ENCODE data around the gene EPB41L4B.

The EPB41L4B gene

DNA sequence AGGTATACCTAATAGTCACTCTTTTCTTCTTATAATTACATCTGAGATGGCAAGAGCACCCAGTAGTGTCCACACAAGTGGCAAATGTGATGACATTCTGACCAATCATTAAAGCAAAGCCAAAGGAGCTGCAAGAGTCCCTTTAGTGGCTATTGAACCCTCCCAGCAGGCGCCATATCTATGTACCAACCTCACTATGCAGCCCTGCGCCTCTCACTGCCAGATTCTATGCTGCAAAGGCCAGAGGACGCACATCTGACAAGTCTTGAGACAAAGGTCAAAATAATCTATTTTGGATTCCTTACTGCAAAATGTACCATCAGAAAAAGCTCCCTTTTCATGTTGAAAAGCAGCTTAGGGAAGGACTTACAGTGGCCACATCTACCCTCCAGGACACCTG lies 47.0 kb downstream of the EPB41L4B start:
- DNase-seq (ENCODE audit: extremely low spot score, insufficient read length, low read depth) = no peak
- FAIRE-seq = no peak

DNA sequence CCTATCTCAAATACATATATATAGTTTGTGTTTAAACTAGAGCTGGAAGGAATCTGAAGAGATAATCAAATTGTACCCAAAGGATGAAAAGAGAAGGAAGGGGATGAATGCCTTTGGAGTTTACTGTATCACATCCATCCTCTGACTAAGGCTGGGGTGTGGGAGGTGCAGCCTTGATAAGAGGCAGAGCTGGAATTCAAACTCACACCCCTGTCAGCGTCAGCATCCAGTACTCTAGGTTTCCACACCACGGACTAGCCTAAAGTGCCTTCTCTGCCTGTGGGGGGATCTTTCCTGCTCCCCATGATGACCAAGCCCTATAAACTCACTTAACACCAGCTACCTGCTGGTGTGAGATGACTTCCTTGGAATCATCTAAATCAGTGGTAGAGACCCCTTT lies 48.1 kb downstream of the EPB41L4B start:
- DNase-seq (ENCODE audit: extremely low spot score, insufficient read length, low read depth) = no peak
- FAIRE-seq = no peak

DNA sequence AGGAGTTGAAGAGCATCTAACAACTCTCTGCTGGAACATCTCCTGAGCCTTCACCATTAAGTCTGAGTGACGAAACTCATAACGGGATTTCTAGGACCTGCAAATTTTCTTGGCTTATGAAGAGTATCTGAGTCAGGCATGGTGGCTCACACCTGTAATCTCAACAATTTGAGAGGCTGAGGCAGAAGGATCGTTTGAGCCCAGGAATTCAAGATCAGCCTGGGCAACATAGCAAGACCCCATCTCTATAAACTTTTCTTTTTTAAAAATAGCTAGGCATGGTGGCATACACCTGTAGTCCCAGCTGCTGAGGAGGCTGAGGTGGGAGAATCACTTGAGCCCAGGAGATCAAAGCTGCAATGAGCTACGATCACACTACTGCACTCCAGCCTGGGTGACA lies 48.8 kb downstream of the EPB41L4B start:
- FAIRE-seq (no peak), DNase-seq (ENCODE audit: extremely low spot score, insufficient read length, low read depth) (no peak)

DNA sequence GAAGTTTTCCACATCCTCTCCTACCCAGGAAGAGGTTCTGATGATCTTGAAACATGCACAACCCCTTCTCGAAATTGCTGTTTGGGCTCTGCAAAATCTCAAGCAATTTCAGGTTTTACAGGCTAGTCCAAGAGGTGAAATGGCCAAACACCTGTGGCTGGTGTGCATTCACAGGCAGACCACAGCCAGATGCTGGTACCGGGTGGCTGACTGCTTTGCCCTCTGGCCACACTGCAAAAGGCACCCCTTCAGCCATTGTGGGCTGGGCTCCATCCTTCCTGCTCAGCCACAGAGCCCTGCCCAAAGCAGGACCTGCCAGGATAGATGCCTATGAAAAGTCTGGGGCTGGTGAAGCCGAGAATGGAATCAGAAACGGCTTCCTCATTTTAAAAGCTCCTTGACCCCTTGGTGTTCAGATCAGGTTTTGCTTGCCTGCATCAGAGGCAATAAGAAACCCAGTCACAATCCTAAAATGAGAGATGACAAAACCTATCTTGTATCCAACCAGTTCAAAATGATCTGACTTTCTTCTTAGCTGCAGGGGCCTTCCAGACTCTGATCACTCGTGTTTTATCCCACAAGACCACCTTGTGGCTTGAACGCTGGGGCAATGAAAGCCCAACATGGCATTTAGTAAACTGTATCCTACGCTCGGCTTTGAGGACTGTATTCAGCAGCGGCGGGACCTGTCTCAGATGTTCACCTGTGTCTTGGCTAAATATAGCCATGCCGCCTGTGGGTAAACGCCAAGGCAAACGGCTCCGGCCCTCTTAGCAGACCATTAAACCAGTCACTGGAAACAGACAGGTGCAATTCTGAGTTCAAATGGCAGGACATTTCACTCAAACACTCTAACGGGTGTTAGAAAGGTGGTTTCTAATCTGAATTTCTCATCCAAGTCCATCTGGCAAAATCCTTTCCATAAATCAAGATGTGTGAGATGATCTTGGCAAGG lies 49.6 kb downstream of the EPB41L4B start:
- no peak for DNase-seq (ENCODE audit: extremely low spot score, insufficient read length, low read depth)

DNA sequence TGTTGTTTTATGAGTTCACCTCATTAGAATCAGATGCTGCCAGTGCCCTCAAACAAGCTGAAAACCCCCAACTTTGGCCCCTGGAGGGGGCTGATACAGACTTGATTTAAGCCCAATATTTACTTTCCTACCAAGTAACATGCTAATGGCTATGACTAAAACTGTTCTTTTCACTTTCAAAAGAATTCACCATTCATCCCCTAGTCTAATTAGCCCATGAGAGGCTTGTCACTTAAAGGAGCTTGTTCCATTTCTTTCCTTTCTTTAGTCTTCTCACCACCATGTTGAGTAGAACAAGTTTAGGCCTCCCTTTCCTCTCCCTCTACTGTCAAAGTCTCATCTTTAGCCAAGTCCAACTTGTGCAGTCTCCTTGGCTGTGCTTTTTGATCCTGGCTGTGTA lies 50.4 kb downstream of the EPB41L4B start:
- DNase-seq (ENCODE audit: extremely low spot score, insufficient read length, low read depth) = no peak
- FAIRE-seq = no peak

More for the DNA sequence above, 49.6 kb downstream of the EPB41L4B start:
- no peak for FAIRE-seq

DNA sequence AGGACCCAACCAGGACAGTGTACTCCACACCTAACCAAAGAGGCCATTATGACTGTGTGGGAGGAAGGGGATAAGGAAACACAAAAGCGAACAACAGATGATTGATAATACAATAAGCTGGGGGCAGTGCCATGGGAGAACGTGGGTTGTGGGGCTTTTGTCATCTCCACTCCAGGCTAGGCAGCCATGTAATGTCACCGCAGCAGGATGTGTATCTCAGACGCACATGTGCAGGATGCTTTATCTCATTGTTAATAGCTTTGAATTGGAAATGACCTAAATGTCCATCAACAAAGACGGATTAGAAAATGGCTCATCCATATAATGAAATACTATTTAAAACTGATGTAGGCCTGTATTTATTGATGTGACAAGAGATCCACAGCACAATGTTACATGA lies 51.0 kb downstream of the EPB41L4B start:
- FAIRE-seq (no peak), DNase-seq (ENCODE audit: extremely low spot score, insufficient read length, low read depth) (no peak)

DNA sequence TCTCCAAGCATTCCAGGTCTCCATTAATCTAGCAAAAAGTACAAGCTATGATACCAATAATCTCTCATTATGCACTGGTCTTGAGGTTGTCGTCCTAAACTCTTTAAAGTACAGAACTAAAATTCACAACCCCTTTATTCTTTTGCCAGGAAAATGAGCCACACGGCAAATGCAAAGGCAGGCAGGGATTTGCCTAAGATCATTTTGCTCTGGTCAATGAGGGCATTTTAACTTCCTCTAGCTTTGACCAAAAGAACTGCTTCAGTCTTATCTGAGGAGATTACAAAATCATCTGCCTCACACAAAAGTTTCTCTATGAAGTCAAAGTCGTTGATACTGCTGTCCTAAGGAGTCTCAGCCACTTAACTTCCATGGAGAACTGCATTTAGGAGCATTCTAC lies 51.8 kb downstream of the EPB41L4B start:
- DNase-seq (ENCODE audit: extremely low spot score, insufficient read length, low read depth) = no peak
- FAIRE-seq = no peak

DNA sequence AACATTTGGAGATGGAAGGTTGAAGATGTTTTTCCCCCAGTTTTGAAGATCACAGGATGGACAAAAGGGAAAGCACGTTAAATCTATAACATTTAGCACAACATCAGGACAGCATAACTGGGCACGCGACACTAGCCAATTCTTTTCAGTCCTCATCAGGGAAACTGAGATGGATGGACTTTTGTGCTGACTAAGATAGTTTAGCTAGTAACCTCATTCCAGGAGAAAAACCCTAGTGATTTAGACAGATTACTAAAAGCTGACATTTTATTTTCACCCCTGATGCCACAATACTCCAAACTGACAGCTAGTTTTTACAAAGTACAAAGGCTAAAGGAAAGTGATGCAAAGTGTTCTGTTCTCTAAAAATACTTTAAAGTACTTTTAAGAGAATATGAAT lies 53.3 kb downstream of the EPB41L4B start:
- no peak for DNase-seq (ENCODE audit: extremely low spot score, insufficient read length, low read depth)
- FAIRE-seq = no peak

DNA sequence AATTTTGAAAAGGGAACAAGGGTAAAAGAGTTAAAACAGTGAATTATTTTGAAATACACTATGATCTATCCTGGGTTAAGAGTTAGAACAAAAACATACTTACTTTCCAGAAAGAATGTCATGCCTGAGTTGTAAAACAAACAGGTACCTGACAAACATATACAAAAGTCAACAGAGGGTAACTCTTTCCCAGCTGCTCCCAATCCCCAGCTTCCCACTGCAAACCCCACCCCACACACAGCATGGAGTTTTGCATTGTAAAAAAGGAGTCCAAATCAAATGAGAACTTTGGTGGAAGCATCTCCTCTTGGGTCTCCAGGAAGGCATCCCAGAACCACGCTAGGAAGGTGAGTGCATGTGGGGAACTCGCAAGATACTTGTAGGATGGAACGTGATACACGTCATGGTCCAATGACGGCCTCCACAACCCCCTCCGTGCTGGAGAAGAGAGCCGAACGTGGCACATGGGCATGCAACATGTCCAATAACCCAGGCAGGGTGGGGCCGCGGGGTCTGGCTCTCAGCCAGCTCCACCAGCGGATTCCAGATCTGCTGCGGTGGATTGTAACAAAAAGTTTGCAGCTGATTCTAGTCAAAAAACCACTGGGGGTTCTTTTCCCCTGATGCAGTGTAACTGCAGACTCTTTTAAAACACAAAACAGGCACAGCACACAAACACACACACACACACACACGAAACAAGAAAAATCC lies 55.8 kb downstream of the EPB41L4B start:
- FAIRE-seq = no peak
- DNase-seq (ENCODE audit: extremely low spot score, insufficient read length, low read depth) = no peak

DNA sequence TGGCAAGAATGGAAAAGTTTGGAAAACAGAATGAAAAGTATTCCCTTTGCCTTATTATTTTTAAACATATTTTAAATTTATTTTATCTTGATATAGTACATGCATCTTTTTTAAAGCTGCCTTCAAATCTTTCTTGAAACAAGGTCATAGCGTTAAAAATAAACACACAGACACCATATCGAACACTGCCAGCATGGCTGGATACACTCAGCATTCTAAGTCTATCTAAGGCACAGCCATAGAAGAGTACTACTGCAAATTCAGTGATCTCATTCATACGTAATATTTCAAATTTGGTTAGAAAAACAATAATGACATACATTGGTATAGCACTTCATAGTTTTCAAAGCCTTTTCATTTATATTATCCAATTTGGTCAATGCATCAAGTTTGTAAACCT lies 57.5 kb downstream of the EPB41L4B start:
- no peak for FAIRE-seq

DNA sequence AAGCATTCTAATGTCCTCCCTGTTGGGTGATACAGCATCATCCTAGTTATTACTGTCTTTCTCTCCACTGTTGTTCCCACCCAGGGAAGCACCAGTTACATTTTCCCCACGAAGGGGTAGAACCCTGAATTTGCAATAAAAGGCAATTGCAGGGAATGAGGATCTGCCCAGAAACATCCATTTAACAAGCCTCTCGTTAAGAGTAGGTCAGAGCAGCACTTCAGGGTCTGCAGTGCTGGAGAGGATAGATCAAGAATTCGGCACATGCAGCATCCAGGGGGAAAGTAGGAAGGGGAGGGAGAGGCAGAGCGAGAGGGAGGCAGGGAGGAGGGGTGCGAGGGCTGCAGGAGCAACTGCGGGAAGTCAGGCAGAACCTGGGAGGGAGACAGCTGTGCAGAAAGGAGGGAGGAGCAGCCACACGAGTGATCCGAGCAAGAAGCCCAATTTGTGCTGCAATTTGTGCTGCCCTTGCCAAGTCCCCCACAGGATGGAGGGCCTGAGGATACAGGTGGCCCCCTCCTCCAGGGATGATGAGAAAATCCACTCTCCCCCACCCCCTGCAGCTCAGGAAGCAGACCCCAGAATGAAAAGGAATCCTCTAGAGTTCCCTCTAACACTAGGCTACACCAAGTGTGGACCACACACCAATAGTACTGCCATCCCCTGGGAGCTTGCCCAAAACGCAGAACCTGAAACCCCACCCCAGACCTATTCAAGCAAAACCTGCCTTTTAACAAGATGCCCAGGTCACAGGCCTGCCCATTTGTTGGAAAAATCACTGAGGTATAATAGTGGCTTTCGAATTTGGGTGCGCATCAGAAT lies 62.2 kb downstream of the EPB41L4B start:
- FAIRE-seq (no peak), DNase-seq (ENCODE audit: extremely low spot score, insufficient read length, low read depth) (no peak)

More for the DNA sequence above, 57.5 kb downstream of the EPB41L4B start:
- no peak for DNase-seq (ENCODE audit: extremely low spot score, insufficient read length, low read depth)

DNA sequence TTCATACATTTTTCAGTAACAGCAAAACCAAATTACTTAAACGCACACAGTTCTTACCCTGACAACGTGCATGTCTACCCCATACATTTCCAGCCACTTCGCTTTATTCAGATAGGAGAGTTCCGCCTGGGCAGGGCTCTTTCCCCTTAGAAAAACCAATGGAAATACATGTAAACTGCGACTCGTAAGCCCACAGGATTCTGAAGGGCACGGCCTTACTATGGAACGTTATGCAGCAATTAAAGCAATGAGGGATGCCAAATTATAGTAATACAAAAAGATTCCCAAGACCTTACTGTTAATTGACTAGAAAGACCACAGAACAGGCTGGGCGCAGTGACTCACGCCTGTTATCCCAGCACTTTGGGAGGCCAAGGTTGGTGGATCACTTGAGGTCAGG lies 64.5 kb downstream of the EPB41L4B start:
- FAIRE-seq (no peak), DNase-seq (ENCODE audit: extremely low spot score, insufficient read length, low read depth) (no peak)

DNA sequence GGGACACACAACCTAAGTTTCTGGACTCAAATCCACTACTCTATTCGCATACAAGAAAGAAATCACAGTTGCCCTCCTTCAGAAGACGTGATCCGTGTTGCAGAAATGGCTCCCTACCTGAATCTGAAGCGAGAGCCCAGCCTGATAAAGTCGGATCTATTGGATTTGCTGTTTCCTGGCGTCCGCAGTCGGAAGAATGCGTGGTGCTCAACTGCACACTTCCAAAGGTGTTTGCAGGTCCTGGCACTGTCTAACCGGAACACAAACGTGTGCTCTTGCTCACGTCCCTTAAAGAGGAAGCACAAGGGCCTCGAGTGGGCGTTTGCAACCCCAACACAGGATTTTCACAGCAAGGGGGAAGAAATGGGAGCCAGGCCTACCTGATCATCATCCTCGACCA lies 65.5 kb downstream of the EPB41L4B start:
- FAIRE-seq = no peak

DNA sequence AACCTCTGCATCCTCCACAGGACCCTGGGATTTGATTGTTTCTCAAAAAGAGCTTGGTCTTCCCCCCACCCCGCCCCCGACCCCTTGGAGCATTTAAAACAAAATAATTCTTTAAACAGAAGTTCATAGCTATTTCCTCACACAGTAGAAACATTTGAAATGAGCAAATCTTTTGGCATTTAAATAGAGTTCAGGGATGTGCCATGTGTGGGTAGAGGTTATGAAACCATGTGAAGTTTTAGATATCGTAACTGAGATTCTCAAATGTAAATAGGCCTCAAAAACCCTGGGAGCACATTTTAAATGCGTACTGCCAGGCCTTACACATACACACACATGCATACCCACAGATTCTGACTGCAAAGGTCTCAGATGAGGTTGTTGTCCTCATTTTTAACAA lies 66.5 kb downstream of the EPB41L4B start:
- no peak for DNase-seq (ENCODE audit: extremely low spot score, insufficient read length, low read depth)
- FAIRE-seq = no peak

More for the DNA sequence above, 65.5 kb downstream of the EPB41L4B start:
- DNase-seq (ENCODE audit: extremely low spot score, insufficient read length, low read depth) = no peak

DNA sequence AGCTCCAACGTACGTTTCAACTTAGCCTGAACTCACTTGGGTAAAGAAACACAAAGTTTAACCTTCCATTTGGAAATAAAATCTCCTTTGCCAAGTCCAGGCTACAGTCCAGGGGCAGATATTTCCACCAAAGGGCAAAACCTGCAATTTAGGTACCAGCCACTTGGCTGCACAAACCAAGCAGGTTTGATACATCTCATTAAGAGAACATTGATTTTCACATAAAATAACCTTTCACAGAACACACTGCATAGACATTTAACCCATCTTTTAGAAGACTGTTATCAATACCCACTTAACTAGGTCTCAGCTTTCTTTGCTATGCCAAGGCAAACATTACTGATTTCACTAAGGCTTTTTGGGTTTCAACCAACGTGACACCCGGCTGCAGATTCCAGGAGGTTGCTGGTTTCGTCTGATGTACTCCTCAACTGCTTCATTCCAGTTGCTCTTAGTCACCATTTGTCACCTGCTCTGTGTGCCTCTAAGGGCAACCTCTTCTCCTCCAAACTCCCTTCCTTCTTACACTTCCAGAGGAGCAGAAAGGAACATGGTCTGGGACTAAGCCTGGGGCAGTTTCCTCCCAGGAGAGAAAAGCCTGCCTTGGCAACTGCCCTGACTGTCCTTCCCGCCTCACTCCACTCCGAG lies 67.1 kb downstream of the EPB41L4B start:
- DNase-seq (ENCODE audit: extremely low spot score, insufficient read length, low read depth) = no peak
- no peak for FAIRE-seq

DNA sequence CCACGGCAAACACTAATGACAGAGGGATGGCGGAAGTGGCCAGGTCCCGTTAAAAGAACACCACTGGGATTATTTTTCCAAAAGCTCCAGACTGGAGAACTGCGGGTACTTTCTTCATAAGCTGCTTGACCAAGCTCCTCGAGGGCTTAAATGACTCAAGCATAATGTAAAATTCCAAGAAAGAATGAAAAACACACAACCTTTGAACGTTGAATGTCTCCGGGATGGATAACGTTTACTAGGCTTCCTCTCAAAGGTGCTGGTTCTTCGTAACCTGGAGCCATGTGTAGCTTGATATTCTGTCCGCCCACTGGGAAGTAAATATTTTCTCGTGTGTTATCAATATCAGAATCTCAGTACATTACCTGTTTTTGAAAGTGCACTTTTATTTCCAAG lies 67.6 kb downstream of the EPB41L4B start:
- no peak for DNase-seq (ENCODE audit: extremely low spot score, insufficient read length, low read depth)
- no peak for FAIRE-seq

DNA sequence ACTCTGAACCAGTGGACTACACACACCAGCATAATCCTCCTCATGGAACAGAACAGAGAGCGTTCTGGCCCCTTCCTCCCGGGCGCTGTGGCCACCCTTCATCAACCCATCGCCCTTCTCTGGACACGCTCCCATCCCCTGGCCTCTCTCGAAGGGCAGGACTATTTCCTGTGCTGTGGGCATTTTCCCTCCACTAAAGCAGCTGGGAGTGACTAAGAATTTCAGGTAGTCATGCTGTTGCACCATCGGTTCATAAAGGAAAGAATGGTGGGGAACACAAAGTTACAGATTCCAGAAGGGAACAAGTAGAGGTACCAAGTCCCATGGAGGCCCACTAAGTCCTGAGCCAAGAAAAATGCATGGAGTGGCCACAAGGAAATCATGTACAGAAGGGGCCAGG lies 68.6 kb downstream of the EPB41L4B start:
- FAIRE-seq (no peak), DNase-seq (ENCODE audit: extremely low spot score, insufficient read length, low read depth) (no peak)

DNA sequence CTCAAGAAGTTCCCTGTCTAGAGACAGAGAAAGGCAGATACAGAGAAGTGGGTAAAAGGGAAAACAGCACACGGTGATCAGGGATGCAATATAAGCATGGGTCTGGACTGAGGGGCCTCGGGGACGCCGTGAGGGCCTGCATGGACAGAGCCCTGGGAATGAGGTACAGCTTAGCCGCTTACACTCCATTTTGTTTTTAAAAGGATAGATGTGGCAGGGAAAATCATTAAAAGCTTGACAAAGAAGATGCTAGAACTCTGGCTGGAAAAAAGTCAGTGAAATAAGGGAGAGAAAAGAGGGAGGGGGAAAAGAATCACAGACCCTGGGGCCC lies 69.1 kb downstream of the EPB41L4B start:
- FAIRE-seq (no peak), DNase-seq (ENCODE audit: extremely low spot score, insufficient read length, low read depth) (no peak)

DNA sequence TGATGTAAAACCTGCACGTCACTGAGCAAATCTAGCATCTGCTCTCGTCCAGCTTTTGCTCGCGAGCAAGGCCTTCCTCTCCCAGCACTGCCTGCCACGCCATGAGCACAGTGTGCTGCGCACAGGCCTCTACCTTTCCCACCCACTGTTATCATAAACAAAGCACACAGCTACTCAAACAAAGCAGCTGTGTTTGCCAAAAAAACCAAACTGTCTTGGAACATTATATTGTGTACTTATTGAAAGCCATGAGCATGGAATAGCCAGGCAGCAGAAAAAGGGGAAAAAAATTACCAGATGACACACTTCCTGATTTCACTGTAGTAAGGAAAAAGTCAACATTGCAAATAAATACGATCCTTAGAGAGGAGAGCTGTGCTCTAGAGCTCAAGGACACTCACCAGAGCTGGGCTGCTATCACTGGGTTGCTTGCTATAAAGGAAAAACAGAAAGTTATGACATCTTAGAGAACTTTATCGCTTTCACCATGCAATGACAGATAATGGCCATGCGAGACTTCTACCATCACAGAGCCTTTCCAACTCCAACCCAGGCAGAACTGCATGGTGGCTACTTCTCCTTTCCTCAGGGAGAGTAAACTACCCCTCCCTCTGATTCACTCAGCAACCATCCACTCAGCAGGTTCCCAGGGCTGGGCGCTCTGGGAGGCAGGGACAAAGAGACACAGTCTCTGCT lies 69.6 kb downstream of the EPB41L4B start:
- no peak for DNase-seq (ENCODE audit: extremely low spot score, insufficient read length, low read depth)
- no peak for FAIRE-seq

DNA sequence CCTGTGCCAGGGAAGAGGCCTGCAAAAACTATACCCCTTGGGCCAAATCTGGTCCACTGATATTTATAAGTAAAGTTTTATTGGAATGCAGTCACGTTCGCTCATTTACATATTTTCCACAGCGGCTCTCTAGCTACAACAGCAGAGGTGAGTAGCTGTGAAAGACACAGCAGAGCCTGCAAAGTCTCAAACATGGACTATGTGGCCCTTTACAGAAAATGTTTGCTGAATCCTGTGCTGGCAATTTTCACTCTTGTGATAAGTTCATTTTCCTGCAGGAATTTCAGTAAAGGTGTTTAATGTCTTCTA lies 70.1 kb downstream of the EPB41L4B start:
- no peak for FAIRE-seq
- DNase-seq (ENCODE audit: extremely low spot score, insufficient read length, low read depth) = no peak

Data from GM18507 (cell line).